OCI-LY3 (cell line): Measurements from ENCODE around the gene CYP2W1.

Source experiments
- H2AFZ ChIP-seq: fragments of 200-600, 300-600 bp; shearing (Covaris generic); 2 replicates; pipeline ENCODE4 v1.6.0; 2014; ENCODE audit warnings: antibody characterized with exemption, low read depth, low read length
- H3K27ac ChIP-seq: fragments of 200-600, 300-600 bp; sonication (generic); 2 replicates; pipeline ENCODE4 v1.5.1; 2014; ENCODE audit warnings: mild to moderate bottlenecking, low read length, moderate library complexity, mixed read lengths
- H3K27me3 ChIP-seq: fragments of 200-600, 300-600 bp; sonication (generic); 2 replicates; pipeline ENCODE4 v1.6.1; 2014; ENCODE audit warnings: low read depth, low read length, mixed read lengths
- H3K36me3 ChIP-seq: fragments of 200-600, 300-600 bp; sonication (generic); replicated peaks from 2 replicates; pipeline ENCODE3; 2014; ENCODE audit warnings: low read depth, low read length, mixed read lengths
- H3K4me1 ChIP-seq: fragments of 300-600, 200-600 bp; sonication (generic); 2 replicates; pipeline ENCODE4 v1.6.1; 2014; ENCODE audit warnings: low read length, mixed read lengths
- H3K4me2 ChIP-seq: fragments of 200-600, 300-600 bp; sonication (generic); 2 replicates; pipeline ENCODE4 v1.6.1; 2014; ENCODE audit warnings: low read length, mixed read lengths
- H3K4me3 ChIP-seq: fragments of 300-600, 200-600 bp; sonication (generic); 2 replicates; pipeline ENCODE4 v1.5.1; 2014; ENCODE audit warnings: antibody characterized with exemption, mild to moderate bottlenecking, low read length, moderate library complexity
- H3K79me2 ChIP-seq: fragments of 300-600, 200-600 bp; shearing (Covaris generic); 2 replicates; pipeline ENCODE4 v1.6.1; 2014; ENCODE audit warnings: mild to moderate bottlenecking, low read length, mixed read lengths
- H3K9ac ChIP-seq: fragments of 300-600, 200-600 bp; shearing (Covaris generic); 2 replicates; pipeline ENCODE4 v1.6.0; 2014; ENCODE audit warnings: mild to moderate bottlenecking, low read length, moderate library complexity
- H3K9me3 ChIP-seq: fragments of 200-600, 300-600 bp; shearing (Covaris generic); 2 replicates; pipeline ENCODE4 v1.6.1; 2014; ENCODE audit warnings: low read length, mixed read lengths; ENCODE audit not compliant: insufficient read depth
- H4K20me1 ChIP-seq: fragments of 200-600, 300-600 bp; sonication (generic); 2 replicates; pipeline ENCODE4 v1.6.1; 2016; ENCODE audit warnings: low read length, mixed read lengths; ENCODE audit not compliant: insufficient read depth
- EZH2phosphoT487 ChIP-seq: fragments of 200-600 bp; shearing (Covaris generic); IDR thresholded peaks from 2 replicates; pipeline ENCODE4 v1.6.1; 2018; ENCODE audit warnings: antibody characterized with exemption, mixed run types, low read depth
- TF ChIP-seq, protein P1 (sequence below): fragments of 200-600, 300-600 bp; sonication (generic); IDR thresholded peaks from 2 replicates; pipeline ENCODE4 v1.5.1; 2014; ENCODE audit warnings: antibody characterized with exemption, low read length, low read depth

CYP2W1 gene

DNA sequence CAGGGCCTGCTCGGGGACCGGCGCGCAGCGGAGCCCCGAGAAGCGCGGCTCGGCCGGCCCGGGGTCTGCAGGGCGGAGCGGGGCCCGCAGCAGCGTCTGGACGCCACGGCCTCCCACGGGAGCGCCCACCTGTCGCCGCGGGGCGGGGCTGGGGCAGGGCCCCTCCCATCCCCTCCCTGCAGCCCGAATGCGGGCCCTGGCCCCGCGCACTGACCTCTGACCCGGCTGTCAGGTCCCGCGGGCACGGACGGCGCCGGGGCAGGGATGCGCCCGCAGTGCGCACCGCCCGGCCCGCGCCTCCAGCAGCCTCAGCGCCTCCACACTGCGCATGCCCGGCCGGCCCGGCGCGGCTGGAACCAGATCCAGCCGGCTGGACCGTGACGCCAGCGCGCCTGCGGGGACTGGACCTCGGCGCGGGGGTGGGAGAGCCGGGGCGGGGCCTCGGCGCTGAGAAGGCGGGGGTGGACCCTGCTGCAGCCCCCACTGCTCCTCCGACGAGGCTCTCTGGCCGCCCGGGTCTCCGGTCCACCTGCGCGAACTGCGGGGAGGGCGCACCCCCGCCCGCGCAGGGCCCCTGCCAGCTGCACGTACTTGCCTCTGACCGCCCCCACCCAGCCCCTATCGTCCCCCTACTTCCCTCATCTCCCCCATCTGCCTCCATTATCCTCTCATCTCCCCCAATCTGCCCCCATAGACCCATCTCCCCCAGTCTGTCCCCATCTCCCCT is 45.2 kb downstream of the CYP2W1 start:
- Histone ChIP-seq H3K27ac (peak overlapping the region; percentile 35), H4K20me1 (peaks cover 12% of the 10 kb centered on the region; the same call in 1 of the 2 replicates), H3K79me2 (peaks cover 23% of the 10 kb centered on the region), H3K36me3 (peaks cover 10% of the 10 kb centered on the region), H3K4me3 (peak overlapping the region; percentile 77), H3K4me2 (peak overlapping the region; percentile 74), H3K9me3 (no peaks in the 10 kb centered on the region), H2AFZ (no peak overlapping the region), H3K27me3 (no peaks in the 10 kb centered on the region), H3K9ac (peak overlapping the region; percentile 73), H3K4me1 (peaks cover 59% of the 10 kb centered on the region)
- TF ChIP-seq EZH2phosphoT487: no peak
- TF ChIP-seq, protein P1, sequence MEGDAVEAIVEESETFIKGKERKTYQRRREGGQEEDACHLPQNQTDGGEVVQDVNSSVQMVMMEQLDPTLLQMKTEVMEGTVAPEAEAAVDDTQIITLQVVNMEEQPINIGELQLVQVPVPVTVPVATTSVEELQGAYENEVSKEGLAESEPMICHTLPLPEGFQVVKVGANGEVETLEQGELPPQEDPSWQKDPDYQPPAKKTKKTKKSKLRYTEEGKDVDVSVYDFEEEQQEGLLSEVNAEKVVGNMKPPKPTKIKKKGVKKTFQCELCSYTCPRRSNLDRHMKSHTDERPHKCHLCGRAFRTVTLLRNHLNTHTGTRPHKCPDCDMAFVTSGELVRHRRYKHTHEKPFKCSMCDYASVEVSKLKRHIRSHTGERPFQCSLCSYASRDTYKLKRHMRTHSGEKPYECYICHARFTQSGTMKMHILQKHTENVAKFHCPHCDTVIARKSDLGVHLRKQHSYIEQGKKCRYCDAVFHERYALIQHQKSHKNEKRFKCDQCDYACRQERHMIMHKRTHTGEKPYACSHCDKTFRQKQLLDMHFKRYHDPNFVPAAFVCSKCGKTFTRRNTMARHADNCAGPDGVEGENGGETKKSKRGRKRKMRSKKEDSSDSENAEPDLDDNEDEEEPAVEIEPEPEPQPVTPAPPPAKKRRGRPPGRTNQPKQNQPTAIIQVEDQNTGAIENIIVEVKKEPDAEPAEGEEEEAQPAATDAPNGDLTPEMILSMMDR: no peak

DNA sequence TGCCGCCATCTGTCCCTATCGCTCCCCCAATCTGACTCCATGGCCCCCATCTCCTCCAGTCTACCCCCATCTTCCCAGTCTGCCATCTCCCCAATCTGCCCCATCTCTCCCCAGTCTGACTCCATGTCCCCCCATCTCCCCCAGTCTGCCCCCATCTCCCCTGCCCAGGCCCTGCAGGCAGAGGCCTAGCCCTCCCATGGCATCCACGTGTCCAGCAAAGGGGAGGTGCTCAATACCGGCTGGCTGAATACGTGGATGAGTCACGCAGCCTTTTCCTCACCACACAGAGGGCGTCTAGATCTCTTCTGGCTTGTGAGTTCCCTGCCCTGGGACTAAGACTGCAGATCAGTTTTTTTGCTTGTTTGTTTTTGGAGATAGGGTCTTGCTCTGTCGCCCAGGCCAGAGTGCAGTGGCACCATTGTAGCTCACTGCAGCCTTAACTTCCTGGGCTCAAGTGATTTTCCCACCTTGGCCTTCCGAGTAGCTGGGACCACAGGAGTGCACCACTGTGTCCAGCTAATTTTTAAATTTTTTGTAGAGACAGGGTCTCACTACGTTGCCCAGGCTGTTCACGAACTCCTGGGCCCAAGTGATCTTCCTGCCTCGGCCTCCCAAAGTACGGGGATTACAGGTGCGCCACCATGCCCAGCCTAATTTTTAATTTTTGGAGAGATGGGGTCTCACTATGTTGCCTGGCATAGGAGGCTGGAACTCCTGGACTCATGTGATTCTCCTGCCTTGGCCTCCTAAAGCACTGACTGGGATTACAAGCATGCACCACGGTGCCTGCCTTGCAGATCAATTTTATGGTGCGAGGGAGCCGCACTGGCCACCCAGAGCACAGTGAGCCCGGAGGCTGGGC is 46.0 kb downstream of the CYP2W1 start:
- peaks cover 17% of the 10 kb centered on the region for H3K79me2 ChIP-seq
- no peaks in the 10 kb centered on the region for H3K9me3 ChIP-seq
- no peaks in the 10 kb centered on the region for H3K27me3 ChIP-seq
- peak overlapping the region; percentile 35 for H3K27ac ChIP-seq
- H3K9ac ChIP-seq: peak overlapping the region; percentile 73
- H3K4me3 ChIP-seq: peak overlapping the region; percentile 77
- peak overlapping the region; percentile 74 for H3K4me2 ChIP-seq
- H2AFZ ChIP-seq: no peak overlapping the region
- H3K4me1 ChIP-seq: peaks cover 51% of the 10 kb centered on the region
- TF ChIP-seq, protein P1: no peak
- TF ChIP-seq EZH2phosphoT487: no peak
- peaks cover 5% of the 10 kb centered on the region; the same call in 1 of the 2 replicates for H4K20me1 ChIP-seq
- peaks cover 10% of the 10 kb centered on the region for H3K36me3 ChIP-seq

DNA sequence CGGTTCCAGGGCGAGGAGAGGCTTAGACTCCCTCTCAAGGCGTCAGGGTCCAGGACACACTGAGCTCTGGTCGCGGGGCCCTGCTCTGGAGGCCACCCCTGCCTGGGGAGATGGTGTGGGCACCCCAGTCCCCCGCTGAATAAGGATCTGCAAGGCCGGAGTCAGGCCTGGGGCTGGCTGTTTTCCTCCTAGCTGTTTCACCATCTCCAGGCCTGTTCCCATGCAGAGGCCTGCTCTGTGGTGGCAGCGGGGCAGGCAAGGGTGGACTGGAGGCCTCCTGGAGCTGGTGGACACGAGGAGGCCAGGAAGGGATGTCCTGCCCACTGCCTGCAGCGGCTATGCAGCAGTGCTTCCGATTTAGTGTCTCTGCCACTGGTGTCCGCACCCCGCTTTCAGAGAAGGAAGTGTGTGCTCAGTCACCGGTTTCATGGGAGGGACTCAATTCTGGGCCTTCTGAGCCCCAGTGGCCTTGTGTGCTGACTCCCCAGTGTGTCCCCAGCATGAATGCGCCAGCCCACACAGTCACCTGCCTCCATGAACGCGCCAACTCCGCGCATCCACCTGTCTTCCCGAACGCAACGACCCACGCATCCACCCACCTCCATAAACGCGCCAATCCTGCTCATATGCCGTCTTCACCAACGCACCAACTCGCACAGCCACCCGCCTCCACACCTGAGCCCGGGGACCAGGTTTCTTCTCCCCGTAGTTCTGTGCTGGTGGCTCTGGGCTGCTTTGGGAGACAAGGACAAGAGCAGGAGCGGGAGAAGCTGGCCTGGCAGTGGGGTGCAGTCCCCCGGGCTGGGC is 46.9 kb downstream of the CYP2W1 start:
- no peak overlapping the region for H3K4me3 ChIP-seq
- peaks cover 3% of the 10 kb centered on the region; the same call in 1 of the 2 replicates for H4K20me1 ChIP-seq
- no peaks in the 10 kb centered on the region for H3K9me3 ChIP-seq
- H3K4me1 ChIP-seq: peaks cover 43% of the 10 kb centered on the region
- TF ChIP-seq, protein P1: no peak
- TF ChIP-seq EZH2phosphoT487: no peak
- H3K36me3 ChIP-seq: peaks cover 10% of the 10 kb centered on the region
- H3K27me3 ChIP-seq: no peaks in the 10 kb centered on the region
- no peak overlapping the region for H3K27ac ChIP-seq
- no peak overlapping the region for H3K9ac ChIP-seq
- H2AFZ ChIP-seq: no peak overlapping the region
- peak overlapping the region; percentile 74; the same call in 1 of the 2 replicates for H3K4me2 ChIP-seq
- H3K79me2 ChIP-seq: peaks cover 17% of the 10 kb centered on the region
